Pancreas (tissue), 10 donors: ENCODE data around the gene HIPK2. TPM values are rescaled to one million over a fixed set of nuclear protein-coding genes. Genes with fewer than 3 reads are reported as not detected.

Experiments used
- ATAC-seq, 4 donors: fragments of 200-7000 bp; cut with Tn5 transposase; one replicate each; pipeline versions ENCODE4 v1.8.0 to v1.9.1; 2020; ENCODE audit warnings: mild to moderate bottlenecking in 4 of 4, moderate library complexity in 4 of 4
- DNase-seq, 6 donors: peaks; one replicate each; pipeline ENCODE4 v3.0.0-alpha.2; 2020
- FAIRE-seq: peaks from 2 replicates; lab custom pipeline; 2012; peaks lifted over from hg19 to GRCh38; lab: Jason Lieb, UNC
- H3K27ac ChIP-seq, 4 donors: fragments of 200-600 bp; sonication (generic); 1 replicate in 3 of 4; 2 replicates in 1 of 4; pipeline versions ENCODE4 v1.5.0 to v1.8.0; 2020
- H3K27me3 ChIP-seq, 4 donors: fragments of 200-600 bp; one replicate each; pipeline ENCODE4 v1.8.0; 2021
- H3K36me3 ChIP-seq, 3 donors: fragments of 200-600 bp; sonication (generic) in 1 of 3; one replicate each; pipeline versions ENCODE4 v1.5.0 to v1.8.0; 2020 to 2021
- H3K4me1 ChIP-seq, 3 donors: fragments of 200-600 bp; one replicate each; pipeline ENCODE4 v1.8.0; 2021
- H3K4me3 ChIP-seq, 4 donors: fragments of 200-600 bp; sonication (generic) in 2 of 4; one replicate each; pipeline versions ENCODE4 v1.5.0 to v1.8.0; 2020 to 2021
- H3K9me3 ChIP-seq, 4 donors: fragments of 200-600 bp; one replicate each; pipeline ENCODE4 v1.8.0; 2021
- CTCF ChIP-seq, 4 donors: fragments of 200-600 bp; sonication (generic) in 3 of 4; IDR thresholded peaks; one replicate each; pipeline versions ENCODE4 v1.5.0 to v1.8.0; 2021; ENCODE audit warnings: antibody characterized with exemption in 4 of 4
- WGBS, 2 donors: extraction: QIAGEN DNeasy Blood & Tissue Kit; methylation state at CpG; one replicate each; pipeline ENCODE4 v1.1.7; 2013; 5-methylcytosine and 5-hydroxymethylcytosine counted together
- intact Hi-C, 3 donors: fragments of 100-400 bp; cut with DNase I; formaldehyde crosslinking; loops; one replicate each; pipeline versions ENCODE4 v1.11.1 to v1.14.2; 2022
- polyA plus RNA-seq, 2 donors: library from polyadenylated mRNA; stranded (reverse); fragments of 200-250 nt; gene quantifications; one replicate each; pipeline ENCODE4 v1.2.3, GENCODE V29; 2013
- total RNA-seq, 6 donors: library from RNA; stranded (reverse); fragmentation: NEBNext Ultra II Directional in 4 of 6; extraction: Animal tissue kit (Norgen Biotek cat#: 25700) in 4 of 6; gene quantifications; one replicate each; pipeline versions ENCODE4 v1.2.1 to v1.2.4, GENCODE V29; 2021 to 2023
- donor health status: healthy with polysubstance abuse.
- donor health status: DM: no; HTN: no; CAD: no; lungs with moderate emphysema.
- donor health status: DM: no; HTN: no; CAD: no.
- donor health status: control.
- donor health status: control.
- donor health status: Bipolar disorder and iron deficiency.
- donor health status: DM: yes; HTN: yes; CAD: no.
- donor health status: DM: no; HTN: no; CAD: no.
- donor health status: DM: no; HTN: no; CAD: no.
- donor health status: DM: yes; HTN: yes; CAD: no.

The HIPK2 gene
- total and polyA plus RNA-seq, 8 donors, result 6.7 to 49.0 (median 24.7) TPM

- no peaks in the 10 kb centered on the region for H3K9me3 ChIP-seq
- WGBS, 2 donors, result 68 to 70% methylated on average over 7 of the region's 7 CpGs
- no peak for ATAC-seq
- no peaks in the 10 kb centered on the region for H3K36me3 ChIP-seq
- H3K4me1 ChIP-seq, result peaks cover 12 to 40% (median 20%) of the 10 kb centered on the region in 3 donors
- no peak overlapping the region for H3K4me3 ChIP-seq
- intact Hi-C loops, result no loop called here
- no peak for DNase-seq
- FAIRE-seq, result no peak
- no peaks in the 10 kb centered on the region for H3K27me3 ChIP-seq
- TF ChIP-seq CTCF (IDR thresholded peaks at IDR 0.05), result no peak
- H3K27ac ChIP-seq, result peak overlapping the region in 1 of 4 donors; percentile 16
Measured at GRCh38 chr7:139741239-139741638, 36.6 kb downstream of the HIPK2 start.

GRCh38 chr7:139739863-139740597 lies 37.8 kb downstream of the HIPK2 start:
- TF ChIP-seq CTCF (IDR thresholded peaks at IDR 0.05), result no peak
- peaks cover 12 to 30% (median 20%) of the 10 kb centered on the region in 3 donors for H3K4me1 ChIP-seq
- intact Hi-C loops, result no loop called here
- FAIRE-seq, result no peak
- peak in 5 of 6 donors; percentile 44 to 80 (median 59) for DNase-seq
- no peaks in the 10 kb centered on the region for H3K27me3 ChIP-seq
- peak; percentile 71 to 84 (median 81) for ATAC-seq
- WGBS, 2 donors, result 21 to 28% methylated on average over 17 of the region's 17 CpGs
- H3K36me3 ChIP-seq, result no peaks in the 10 kb centered on the region
- H3K9me3 ChIP-seq, result no peaks in the 10 kb centered on the region
- peak overlapping the region in 3 of 4 donors; percentile 16 to 49 (median 28) for H3K27ac ChIP-seq
- H3K4me3 ChIP-seq, result no peak overlapping the region

GRCh38 chr7:139738772-139739171 lies 39.0 kb downstream of the HIPK2 start:
- ATAC-seq (no peak), DNase-seq (no peak), FAIRE-seq (no peak)
- H3K4me3 ChIP-seq, result no peak overlapping the region
- H3K9me3 ChIP-seq, result no peaks in the 10 kb centered on the region
- H3K36me3 ChIP-seq, result no peaks in the 10 kb centered on the region
- TF ChIP-seq CTCF (IDR thresholded peaks at IDR 0.05), result no peak
- no peak overlapping the region for H3K27ac ChIP-seq
- 86 to 90% methylated on average over 3 of the region's 3 CpGs for WGBS, 2 donors
- peaks cover 12 to 28% (median 27%) of the 10 kb centered on the region in 3 donors for H3K4me1 ChIP-seq
- no peaks in the 10 kb centered on the region for H3K27me3 ChIP-seq
- intact Hi-C loops, result no loop called here

GRCh38 chr7:139738101-139738489 lies 39.7 kb downstream of the HIPK2 start:
- no peaks in the 10 kb centered on the region for H3K27me3 ChIP-seq
- TF ChIP-seq CTCF (IDR thresholded peaks at IDR 0.05), result no peak
- intact Hi-C loops, result no loop called here
- H3K36me3 ChIP-seq, result no peaks in the 10 kb centered on the region
- WGBS, 2 donors, result 77 to 79% methylated on average over 6 of the region's 6 CpGs
- DNase-seq (no peak), ATAC-seq (no peak), FAIRE-seq (no peak)
- peaks cover 14 to 28% (median 27%) of the 10 kb centered on the region in 3 donors for H3K4me1 ChIP-seq
- H3K4me3 ChIP-seq, result no peak overlapping the region
- H3K9me3 ChIP-seq, result no peaks in the 10 kb centered on the region
- H3K27ac ChIP-seq, result no peak overlapping the region
